ENCODE data around the gene XCR1.

- TF ChIP-seq ZNF274 (IDR thresholded peaks at IDR 0.05; ENCODE audit: borderline replicate concordance, extremely low read depth, low read length): no peak
- TF ChIP-seq MAX (IDR thresholded peaks at IDR 0.05): no peak
These were observed 20.0 kb downstream of the XCR1 start for GRCh38 chr3:46007280-46007679.

Measured in H1 (cell line).